Transverse colon (tissue), 4 donors: ENCODE measurements around the gene C10orf90. TPM values are rescaled to one million over a fixed set of nuclear protein-coding genes. Genes with fewer than 3 reads are reported as not detected.

Experiments
- DNase-seq: peaks from one replicate; pipeline ENCODE4 v3.0.0-alpha.2; 2019
- H3K27ac ChIP-seq, 4 donors: fragments of 200-600 bp; sonication (generic); 2 replicates each; pipeline ENCODE4 v1.5.1; 2016 to 2018; ENCODE audit warnings: inconsistent platforms in 4 of 4
- H3K27me3 ChIP-seq: fragments of 200-600 bp; sonication (generic); 2 replicates; pipeline ENCODE4 v1.5.1; 2017; ENCODE audit warnings: inconsistent platforms
- H3K36me3 ChIP-seq, 4 donors: fragments of 200-600 bp; sonication (generic); 2 replicates each; pipeline ENCODE4 v1.5.1; 2017 to 2019; ENCODE audit warnings: inconsistent platforms in 4 of 4
- H3K4me1 ChIP-seq, 4 donors: fragments of 200-600 bp; sonication (generic); 2 replicates each; pipeline ENCODE4 v1.5.1; 2017 to 2020; ENCODE audit warnings: inconsistent platforms in 4 of 4
- H3K4me3 ChIP-seq, 4 donors: fragments of 200-600 bp; sonication (generic); 1 replicate in 1 of 4; 2 replicates in 3 of 4; pipeline versions ENCODE4 v1.5.1 to v1.6.1; 2017 to 2019; ENCODE audit warnings: inconsistent platforms in 4 of 4
- H3K9me3 ChIP-seq, 2 donors: fragments of 200-600 bp; sonication (generic); 2 replicates each; pipeline ENCODE4 v1.5.1; 2017 to 2019; ENCODE audit warnings: inconsistent platforms in 2 of 2
- CTCF ChIP-seq, 5 experiments: fragments of 200-600 bp in 3 of 5; fragments of 450-650 bp in 2 of 5; sonication (generic) in 3 of 5; IDR thresholded peaks; 1 replicate in 2 of 5; 2 replicates in 3 of 5; pipeline ENCODE4 v1.5.1; 2016 to 2017; ENCODE audit warnings: antibody characterized with exemption in 5 of 5, inconsistent platforms in 3 of 5, mild to moderate bottlenecking in 2 of 5, moderate library complexity in 1 of 5
- EP300 ChIP-seq: sonication (generic); formaldehyde crosslinking; IDR thresholded peaks from one replicate; pipeline ENCODE4 v1.6.1; 2017; ENCODE audit warnings: antibody characterized with exemption, low read depth
- POLR2A ChIP-seq: fragments of 450-650 bp; IDR thresholded peaks from one replicate; pipeline ENCODE4 v1.6.1; 2016; ENCODE audit warnings: antibody characterized with exemption, mild to moderate bottlenecking, moderate library complexity
- POLR2AphosphoS5 ChIP-seq, 3 donors: sonication (generic); formaldehyde crosslinking; IDR thresholded peaks; one replicate each; pipeline ENCODE4 v1.6.1; 2016; ENCODE audit warnings: antibody characterized with exemption in 3 of 3
- WGBS, 2 donors: methylation state at CpG; one replicate each; pipeline ENCODE4 v1.1.5; 2018; ENCODE audit warnings: low coverage in 1 of 2; 5-methylcytosine and 5-hydroxymethylcytosine counted together
- in situ Hi-C, 4 donors: fragments of 200-750 bp; cut with MboI; loops; one replicate each; pipeline versions ENCODE4 v1.15.0 to v1.15.1; 2017; ENCODE audit warnings: low sequenced_read_pairs in 3 of 4, low pct_ligation_motif_present in 1 of 4, low pct_unique_long_range_greater_than_20kb in 1 of 4
- intact Hi-C: fragments of 100-400 bp; cut with DNase I; formaldehyde crosslinking; loops from one replicate; pipeline ENCODE4 v1.15.1; 2023; ENCODE audit warnings: low total_unique reads
- total RNA-seq, 4 donors: library from RNA; depleted of rRNA; stranded (reverse); fragments of >200 nt; gene quantifications; one replicate each; pipeline ENCODE4 v1.1.0, GENCODE V29; 2016

C10orf90 gene
- total RNA-seq, 4 donors from 2014 or later: not detected

DNA sequence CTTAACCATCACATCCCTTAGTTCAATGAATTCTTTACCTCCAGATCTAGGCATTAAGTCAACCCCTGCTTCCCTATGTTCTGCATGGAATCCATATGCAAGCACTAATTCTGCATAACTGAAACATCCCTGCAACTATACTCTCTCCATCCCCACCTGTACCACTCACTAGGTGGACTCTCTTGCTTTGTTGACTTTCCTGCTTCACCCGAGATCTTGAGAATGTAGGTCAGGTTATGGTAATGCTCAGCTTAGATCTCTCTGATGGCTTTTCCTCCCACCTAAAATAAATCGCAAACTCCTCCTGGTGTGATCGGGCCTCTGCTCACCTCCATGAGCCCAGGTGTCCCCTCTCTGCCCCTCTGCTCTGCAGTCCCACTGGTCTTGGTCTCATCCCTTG lies 189.8 kb downstream of the C10orf90 start:
- no peak for DNase-seq
- no peak overlapping the region for H3K4me3 ChIP-seq
- H3K27me3 ChIP-seq: no peaks in the 10 kb centered on the region
- no peaks in the 10 kb centered on the region for H3K9me3 ChIP-seq
- no peak for TF ChIP-seq CTCF (IDR thresholded peaks at IDR 0.05)
- TF ChIP-seq POLR2AphosphoS5 (IDR thresholded peaks at IDR 0.05): no peak
- TF ChIP-seq POLR2A: no peak
- no peak for TF ChIP-seq EP300
- intact Hi-C loops: no loop called here
- no peaks in the 10 kb centered on the region for H3K4me1 ChIP-seq
- WGBS, 2 donors: 84 to 90% methylated on average over 2 to 3 of the region's 3 CpGs
- H3K36me3 ChIP-seq: no peaks in the 10 kb centered on the region
- no peak overlapping the region for H3K27ac ChIP-seq
- in situ Hi-C loops: no loop called here

- Histone ChIP-seq H3K4me1 (no peaks in the 10 kb centered on the region), H3K27ac (no peak overlapping the region), H3K4me3 (no peak overlapping the region), H3K36me3 (no peaks in the 10 kb centered on the region), H3K9me3 (no peaks in the 10 kb centered on the region), H3K27me3 (no peaks in the 10 kb centered on the region)
- DNase-seq: no peak
- WGBS, 2 donors: 76 to 81% methylated on average over 2 to 7 of the region's 7 CpGs
- TF ChIP-seq CTCF (IDR thresholded peaks at IDR 0.05) (no peak), POLR2A (no peak), EP300 (no peak), POLR2AphosphoS5 (IDR thresholded peaks at IDR 0.05) (no peak)
- in situ Hi-C loops: no loop called here
- intact Hi-C loops: no loop called here
Observed at GRCh38 chr10:126479280-126479895, 191.1 kb downstream of the C10orf90 start.

DNA sequence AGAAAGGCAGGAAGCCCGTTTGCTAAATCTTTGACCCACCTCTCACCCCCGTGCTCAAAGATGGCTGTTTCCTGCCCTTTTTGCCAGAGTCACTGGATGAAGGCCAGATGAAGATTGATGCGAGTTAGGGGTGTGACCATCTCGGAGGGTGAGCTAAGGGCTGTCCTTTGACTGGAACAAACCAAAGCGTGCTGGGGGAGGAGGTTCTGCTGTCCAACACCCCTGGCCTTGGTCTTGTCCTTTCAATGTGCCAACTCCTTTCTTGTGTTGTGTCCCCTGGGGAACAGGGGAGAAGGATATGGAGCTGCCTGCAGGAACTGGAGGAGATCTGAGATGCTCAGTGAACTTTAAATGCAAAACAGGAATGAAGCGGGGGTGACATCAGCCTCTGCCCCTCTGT lies 191.9 kb downstream of the C10orf90 start:
- DNase-seq: no peak
- Histone ChIP-seq H3K4me3 (no peak overlapping the region), H3K27me3 (no peaks in the 10 kb centered on the region), H3K27ac (no peak overlapping the region), H3K9me3 (no peaks in the 10 kb centered on the region), H3K4me1 (no peaks in the 10 kb centered on the region), H3K36me3 (no peaks in the 10 kb centered on the region)
- intact Hi-C loops: loop anchor here (1.0 kb wide), 1 partner anchor 26 kb away; no protein-coding TSS in a partner anchor
- in situ Hi-C loops: no loop called here
- TF ChIP-seq CTCF (IDR thresholded peaks at IDR 0.05) (no peak), POLR2AphosphoS5 (IDR thresholded peaks at IDR 0.05) (no peak), POLR2A (no peak), EP300 (no peak)
- 40 to 47% methylated on average over 2 to 6 of the region's 6 CpGs for WGBS, 2 donors

- no peak for DNase-seq
- Histone ChIP-seq H3K27me3 (no peaks in the 10 kb centered on the region), H3K36me3 (no peaks in the 10 kb centered on the region), H3K4me1 (no peaks in the 10 kb centered on the region), H3K4me3 (no peak overlapping the region), H3K9me3 (no peaks in the 10 kb centered on the region), H3K27ac (no peak overlapping the region)
- TF ChIP-seq POLR2A (no peak), POLR2AphosphoS5 (IDR thresholded peaks at IDR 0.05) (no peak), EP300 (no peak), CTCF (IDR thresholded peaks at IDR 0.05) (no peak)
- in situ Hi-C loops (no loop called here), intact Hi-C loops (no loop called here)
- WGBS, 2 donors: 58 to 70% methylated on average over 2 to 11 of the region's 11 CpGs
Observed at GRCh38 chr10:126476246-126476645, 194.2 kb downstream of the C10orf90 start.
